HG03565 (cell line): ENCODE measurements around the gene F12.

Experiments
- ATAC-seq: cut with Tn5 transposase; IDR thresholded peaks from one replicate; pipeline ENCODE4 v1.9.1; 2021; ENCODE audit warnings: mild to moderate bottlenecking, moderate library complexity; ENCODE audit not compliant: unreplicated experiment

F12 gene

GRCh38 chr5:177446200-177447065 lies 37.1 kb upstream of the F12 start, which contains the start of gene PRR7:
PRR7 (plus strand) TSS chr5:177446814; CDS start chr5:177455068, 8,254 bp downstream.
- ATAC-seq = peak; percentile 48

- no peak for ATAC-seq
Measured at GRCh38 chr5:177445917-177446199, 36.5 kb upstream of the F12 start.

GRCh38 chr5:177445052-177445916 lies 35.9 kb upstream of the F12 start:
- no peak for ATAC-seq

GRCh38 chr5:177444106-177445051 lies 35.0 kb upstream of the F12 start:
- no peak for ATAC-seq

GRCh38 chr5:177443144-177443983 lies 34.0 kb upstream of the F12 start:
- ATAC-seq = no peak

GRCh38 chr5:177442066-177442826 lies 32.9 kb upstream of the F12 start:
- ATAC-seq = no peak

GRCh38 chr5:177440990-177441780 lies 31.8 kb upstream of the F12 start:
- no peak for ATAC-seq

GRCh38 chr5:177440211-177440989 lies 31.0 kb upstream of the F12 start:
- no peak for ATAC-seq

- no peak for ATAC-seq
Measured at GRCh38 chr5:177439518-177440053, 30.2 kb upstream of the F12 start.

GRCh38 chr5:177438468-177438867 lies 29.1 kb upstream of the F12 start:
- ATAC-seq = no peak

- no peak for ATAC-seq
Measured at GRCh38 chr5:177437623-177438022, 28.3 kb upstream of the F12 start.

GRCh38 chr5:177435847-177436536 lies 26.6 kb upstream of the F12 start:
- ATAC-seq = no peak

- no peak for ATAC-seq
Measured at GRCh38 chr5:177434942-177435738, 25.8 kb upstream of the F12 start.

- no peak for ATAC-seq
Measured at GRCh38 chr5:177434437-177434836, 25.1 kb upstream of the F12 start.

- no peak for ATAC-seq
Measured at GRCh38 chr5:177433658-177434217, 24.4 kb upstream of the F12 start.
